ENCODE data around the gene TP63. TPM values are rescaled to one million over a fixed set of nuclear protein-coding genes. Genes with fewer than 3 reads are reported as not detected.

The TP63 gene
- polyA plus RNA-seq, 1 experiment, result not detected

- CTCF ChIA-PET, result no interaction called here
- TF ChIP-seq CTCF (IDR thresholded peaks at IDR 0.05; ENCODE audit: insufficient read depth, low read depth, low read length), result no peak
- DNase-seq (ENCODE audit: low read depth), result no peak
- H3K36me3 ChIP-seq (ENCODE audit: control insufficient read depth, insufficient read depth, low read length), result no peaks in the 10 kb centered on the region
- no peak overlapping the region for H3K4me3 ChIP-seq (ENCODE audit: low read depth, low read length)
- POLR2A ChIA-PET, result no interaction called here
- no peaks in the 10 kb centered on the region; the same call in 1 of the 2 replicates for H3K27me3 ChIP-seq (ENCODE audit: control insufficient read depth, insufficient read depth, low read length)
These were observed 89.7 kb downstream of the TP63 start for GRCh38 chr3:189720736-189721417.

GRCh38 chr3:189721873-189722665, 90.9 kb downstream of the TP63 start:
- Histone ChIP-seq H3K36me3 (ENCODE audit: control insufficient read depth, insufficient read depth, low read length) (no peaks in the 10 kb centered on the region), H3K27me3 (ENCODE audit: control insufficient read depth, insufficient read depth, low read length) (no peaks in the 10 kb centered on the region; the same call in 1 of the 2 replicates), H3K4me3 (ENCODE audit: low read depth, low read length) (no peak overlapping the region)
- no peak for DNase-seq (ENCODE audit: low read depth)
- no peak for TF ChIP-seq CTCF (IDR thresholded peaks at IDR 0.05; ENCODE audit: insufficient read depth, low read depth, low read length)
- POLR2A ChIA-PET, result no interaction called here
- CTCF ChIA-PET, result no interaction called here

GRCh38 chr3:189724356-189724755, 93.2 kb downstream of the TP63 start:
- no peaks in the 10 kb centered on the region for H3K27me3 ChIP-seq (ENCODE audit: control insufficient read depth, insufficient read depth, low read length)
- TF ChIP-seq CTCF (IDR thresholded peaks at IDR 0.05; ENCODE audit: insufficient read depth, low read depth, low read length), result no peak
- DNase-seq (ENCODE audit: low read depth), result no peak
- no peak overlapping the region for H3K4me3 ChIP-seq (ENCODE audit: low read depth, low read length)
- CTCF ChIA-PET, result no interaction called here
- POLR2A ChIA-PET, result no interaction called here
- no peaks in the 10 kb centered on the region for H3K36me3 ChIP-seq (ENCODE audit: control insufficient read depth, insufficient read depth, low read length)

GRCh38 chr3:189726277-189726676, 95.1 kb downstream of the TP63 start:
- no peak for DNase-seq (ENCODE audit: low read depth)
- ChIA-PET POLR2A (no interaction called here), CTCF (no interaction called here)
- H3K36me3 ChIP-seq (ENCODE audit: control insufficient read depth, insufficient read depth, low read length), result no peaks in the 10 kb centered on the region
- no peak for TF ChIP-seq CTCF (IDR thresholded peaks at IDR 0.05; ENCODE audit: insufficient read depth, low read depth, low read length)
- H3K4me3 ChIP-seq (ENCODE audit: low read depth, low read length), result no peak overlapping the region
- H3K27me3 ChIP-seq (ENCODE audit: control insufficient read depth, insufficient read depth, low read length), result no peaks in the 10 kb centered on the region

- no peak for TF ChIP-seq CTCF (IDR thresholded peaks at IDR 0.05; ENCODE audit: insufficient read depth, low read depth, low read length)
- DNase-seq (ENCODE audit: low read depth), result no peak
- ChIA-PET POLR2A (no interaction called here), CTCF (interaction anchor here (0.7 kb wide), 1 partner anchor 15 kb away, joined by 3 read pairs; no protein-coding TSS in a partner anchor)
- H3K36me3 ChIP-seq (ENCODE audit: control insufficient read depth, insufficient read depth, low read length), result no peaks in the 10 kb centered on the region
- H3K4me3 ChIP-seq (ENCODE audit: low read depth, low read length), result no peak overlapping the region
- no peaks in the 10 kb centered on the region for H3K27me3 ChIP-seq (ENCODE audit: control insufficient read depth, insufficient read depth, low read length)
These were observed 96.0 kb downstream of the TP63 start for GRCh38 chr3:189727158-189727557.
